ENCODE results near the gene NOS1AP. TPM values are rescaled to one million over a fixed set of nuclear protein-coding genes. Genes with fewer than 3 reads are reported as not detected.

Gene NOS1AP
- polyA plus RNA-seq, 3 donors = 0.12 TPM; not detected in 2

DNA sequence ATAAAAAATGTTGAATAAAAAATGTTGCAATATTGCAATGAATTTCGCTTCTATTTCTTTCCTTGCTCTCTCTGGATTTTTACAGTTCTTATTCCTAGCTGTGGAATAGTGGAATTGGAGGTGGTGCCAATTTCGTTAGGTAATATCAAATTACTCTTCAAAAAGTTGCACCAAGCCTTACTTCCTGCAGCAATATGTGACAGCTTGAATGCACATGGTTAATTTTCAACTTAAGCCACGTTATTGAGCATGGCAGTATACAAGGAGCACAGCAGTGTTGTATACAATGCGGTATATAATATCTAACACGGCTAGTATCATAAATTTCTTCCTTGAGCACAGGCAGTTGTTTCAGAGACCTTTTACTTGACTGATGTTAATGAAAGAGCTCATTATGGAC, 152.5 kb downstream of the NOS1AP start:
- no peak for DNase-seq
- no peak overlapping the region for H3K4me2 ChIP-seq (replicated peaks; ENCODE audit: extremely low read depth, low read length, poor library complexity, severe bottlenecking)
- no peaks in the 10 kb centered on the region for H4K20me1 ChIP-seq (ENCODE audit: insufficient read depth, low read length)
- no peaks in the 10 kb centered on the region for H3K9me3 ChIP-seq (replicated peaks in 1 of 2; ENCODE audit: control insufficient read depth in 1 of 2, insufficient read depth in 1 of 2, low read length in 2 of 2)
- Mint-ChIP-seq H3K9me3 (no peaks in the 10 kb centered on the region), H3K27me3 (ENCODE audit: low read depth in 3 of 3) (peaks cover 0 to 5% (median 4%) of the 10 kb centered on the region in 3 donors), H3K36me3 (no peaks in the 10 kb centered on the region), H3K4me1 (peaks cover 5% of the 10 kb centered on the region), H3K27ac (no peak overlapping the region), H3K4me3 (no peak overlapping the region)
- intact Hi-C loops (cut with micrococcal nuclease) = no loop called here
- H3K9ac ChIP-seq (ENCODE audit: insufficient read depth, low read length, poor library complexity, severe bottlenecking) = no peak overlapping the region
- no peaks in the 10 kb centered on the region for H3K79me2 ChIP-seq (ENCODE audit: insufficient read depth, low read length)
- H3K27ac ChIP-seq (ENCODE audit: low read depth in 1 of 2, low read length in 2 of 2) = no peak overlapping the region
- TF ChIP-seq, protein P1, sequence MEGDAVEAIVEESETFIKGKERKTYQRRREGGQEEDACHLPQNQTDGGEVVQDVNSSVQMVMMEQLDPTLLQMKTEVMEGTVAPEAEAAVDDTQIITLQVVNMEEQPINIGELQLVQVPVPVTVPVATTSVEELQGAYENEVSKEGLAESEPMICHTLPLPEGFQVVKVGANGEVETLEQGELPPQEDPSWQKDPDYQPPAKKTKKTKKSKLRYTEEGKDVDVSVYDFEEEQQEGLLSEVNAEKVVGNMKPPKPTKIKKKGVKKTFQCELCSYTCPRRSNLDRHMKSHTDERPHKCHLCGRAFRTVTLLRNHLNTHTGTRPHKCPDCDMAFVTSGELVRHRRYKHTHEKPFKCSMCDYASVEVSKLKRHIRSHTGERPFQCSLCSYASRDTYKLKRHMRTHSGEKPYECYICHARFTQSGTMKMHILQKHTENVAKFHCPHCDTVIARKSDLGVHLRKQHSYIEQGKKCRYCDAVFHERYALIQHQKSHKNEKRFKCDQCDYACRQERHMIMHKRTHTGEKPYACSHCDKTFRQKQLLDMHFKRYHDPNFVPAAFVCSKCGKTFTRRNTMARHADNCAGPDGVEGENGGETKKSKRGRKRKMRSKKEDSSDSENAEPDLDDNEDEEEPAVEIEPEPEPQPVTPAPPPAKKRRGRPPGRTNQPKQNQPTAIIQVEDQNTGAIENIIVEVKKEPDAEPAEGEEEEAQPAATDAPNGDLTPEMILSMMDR (IDR thresholded peaks at IDR 0.05) = no peak
- no peak overlapping the region for H2AFZ ChIP-seq (ENCODE audit: insufficient read depth, low read depth, low read length, poor library complexity, severe bottlenecking)
- no peaks in the 10 kb centered on the region for H3K27me3 ChIP-seq (ENCODE audit: control insufficient read depth in 2 of 2, insufficient read depth in 2 of 2, low read length in 2 of 2)
- no CpG with 5 or more reads among the region's 5 CpGs for WGBS (ENCODE audit: insufficient coverage)
- H3K36me3 ChIP-seq (replicated peaks in 1 of 2; ENCODE audit: control insufficient read depth in 1 of 2, insufficient read depth in 2 of 2, low read length in 2 of 2) = no peaks in the 10 kb centered on the region
- H3K4me1 ChIP-seq (ENCODE audit: control insufficient read depth in 1 of 2, insufficient read depth in 2 of 2, low read length in 2 of 2) = no peaks in the 10 kb centered on the region
- no peak overlapping the region for H3K4me3 ChIP-seq (replicated peaks in 1 of 3; ENCODE audit: low read depth in 2 of 3, low read length in 3 of 3)

DNA sequence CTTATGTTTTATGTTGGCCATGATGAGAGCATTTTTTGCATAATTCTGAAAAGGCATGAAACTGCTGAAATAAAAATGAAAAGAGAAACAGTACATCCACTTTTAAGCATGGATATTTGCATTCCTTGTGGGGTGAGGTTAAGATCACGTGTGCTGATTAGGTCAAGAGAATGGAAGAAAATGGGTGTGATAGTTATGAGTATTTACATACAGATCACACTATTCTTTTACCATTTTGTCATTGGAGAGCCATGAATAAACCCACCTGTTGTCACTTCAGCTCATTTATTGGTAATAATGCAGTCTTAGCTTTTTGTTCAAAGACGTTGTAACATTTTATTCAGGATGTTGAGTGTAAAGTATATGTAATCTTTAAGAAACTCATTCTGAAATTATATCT, 153.2 kb downstream of the NOS1AP start:
- Mint-ChIP-seq H3K4me1 (peaks cover 2% of the 10 kb centered on the region), H3K27me3 (ENCODE audit: low read depth in 3 of 3) (peaks cover 0 to 5% (median 2%) of the 10 kb centered on the region in 3 donors), H3K36me3 (no peaks in the 10 kb centered on the region), H3K4me3 (no peak overlapping the region), H3K27ac (no peak overlapping the region), H3K9me3 (no peaks in the 10 kb centered on the region)
- H3K9ac ChIP-seq (ENCODE audit: insufficient read depth, low read length, poor library complexity, severe bottlenecking) = no peak overlapping the region
- H3K4me2 ChIP-seq (replicated peaks; ENCODE audit: extremely low read depth, low read length, poor library complexity, severe bottlenecking) = no peak overlapping the region
- H3K79me2 ChIP-seq (ENCODE audit: insufficient read depth, low read length) = no peaks in the 10 kb centered on the region
- no peaks in the 10 kb centered on the region for H4K20me1 ChIP-seq (ENCODE audit: insufficient read depth, low read length)
- DNase-seq = no peak
- no CpG with 5 or more reads among the region's 2 CpGs for WGBS (ENCODE audit: insufficient coverage)
- no peaks in the 10 kb centered on the region for H3K36me3 ChIP-seq (replicated peaks in 1 of 2; ENCODE audit: control insufficient read depth in 1 of 2, insufficient read depth in 2 of 2, low read length in 2 of 2)
- intact Hi-C loops (cut with micrococcal nuclease) = no loop called here
- H2AFZ ChIP-seq (ENCODE audit: insufficient read depth, low read depth, low read length, poor library complexity, severe bottlenecking) = no peak overlapping the region
- H3K9me3 ChIP-seq (replicated peaks in 1 of 2; ENCODE audit: control insufficient read depth in 1 of 2, insufficient read depth in 1 of 2, low read length in 2 of 2) = no peaks in the 10 kb centered on the region
- H3K27me3 ChIP-seq (ENCODE audit: control insufficient read depth in 2 of 2, insufficient read depth in 2 of 2, low read length in 2 of 2) = no peaks in the 10 kb centered on the region
- TF ChIP-seq, protein P1 (IDR thresholded peaks at IDR 0.05) = no peak
- H3K4me3 ChIP-seq (replicated peaks in 1 of 3; ENCODE audit: low read depth in 2 of 3, low read length in 3 of 3) = no peak overlapping the region
- H3K4me1 ChIP-seq (ENCODE audit: control insufficient read depth in 1 of 2, insufficient read depth in 2 of 2, low read length in 2 of 2) = no peaks in the 10 kb centered on the region
- H3K27ac ChIP-seq (ENCODE audit: low read depth in 1 of 2, low read length in 2 of 2) = no peak overlapping the region
